ENCODE results near the gene GABRB3. TPM values are rescaled to one million over a fixed set of nuclear protein-coding genes. Genes with fewer than 3 reads are reported as not detected.

The GABRB3 gene
- polyA plus RNA-seq, 1 donor, result 5.1 TPM

- DNase-seq, result no peak
- no peak overlapping the region for H3K27ac ChIP-seq (ENCODE audit: low read length)
- no peaks in the 10 kb centered on the region for H3K27me3 ChIP-seq (ENCODE audit: control insufficient read depth, insufficient read depth, low read length)
- H3K4me3 ChIP-seq (ENCODE audit: low read length), result no peak overlapping the region
- WGBS (ENCODE audit: insufficient coverage, low lambda C conversion rate), result no CpG with 5 or more reads among the region's 3 CpGs
- H3K4me1 ChIP-seq (ENCODE audit: control insufficient read depth, insufficient read depth, low read length), result no peaks in the 10 kb centered on the region
- H3K9me3 ChIP-seq (ENCODE audit: control insufficient read depth, low read depth, low read length), result no peaks in the 10 kb centered on the region
- H3K36me3 ChIP-seq (ENCODE audit: control insufficient read depth, insufficient read depth, low read length), result no peaks in the 10 kb centered on the region
Observed at GRCh38 chr15:26661107-26661506, 111.8 kb downstream of the GABRB3 start.

DNA sequence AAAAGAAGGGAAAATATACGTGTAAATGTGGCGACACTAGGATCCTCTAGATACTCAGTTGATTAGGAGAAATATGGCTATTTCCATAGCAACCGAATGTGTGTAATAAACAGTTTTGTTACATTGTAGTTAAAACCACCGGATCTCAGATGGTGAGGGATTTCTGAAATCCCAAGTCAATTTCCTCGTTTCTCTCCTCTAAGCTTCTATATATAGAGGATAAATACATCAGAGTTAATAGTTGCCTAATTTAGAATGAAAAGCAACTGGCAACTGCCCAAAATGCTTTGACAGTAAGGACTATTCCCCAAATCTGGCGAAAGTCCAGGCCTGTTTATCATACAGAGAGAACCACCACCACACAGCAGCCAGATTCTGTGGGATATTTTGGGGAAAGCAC lies 112.6 kb downstream of the GABRB3 start:
- no peak overlapping the region for H3K4me3 ChIP-seq (ENCODE audit: low read length)
- 100% methylated on average over 1 of the region's 6 CpGs for WGBS (ENCODE audit: insufficient coverage, low lambda C conversion rate)
- no peak for DNase-seq
- H3K27me3 ChIP-seq (ENCODE audit: control insufficient read depth, insufficient read depth, low read length), result no peaks in the 10 kb centered on the region
- H3K9me3 ChIP-seq (ENCODE audit: control insufficient read depth, low read depth, low read length), result no peaks in the 10 kb centered on the region
- H3K4me1 ChIP-seq (ENCODE audit: control insufficient read depth, insufficient read depth, low read length), result no peaks in the 10 kb centered on the region
- H3K27ac ChIP-seq (ENCODE audit: low read length), result no peak overlapping the region
- H3K36me3 ChIP-seq (ENCODE audit: control insufficient read depth, insufficient read depth, low read length), result no peaks in the 10 kb centered on the region

DNA sequence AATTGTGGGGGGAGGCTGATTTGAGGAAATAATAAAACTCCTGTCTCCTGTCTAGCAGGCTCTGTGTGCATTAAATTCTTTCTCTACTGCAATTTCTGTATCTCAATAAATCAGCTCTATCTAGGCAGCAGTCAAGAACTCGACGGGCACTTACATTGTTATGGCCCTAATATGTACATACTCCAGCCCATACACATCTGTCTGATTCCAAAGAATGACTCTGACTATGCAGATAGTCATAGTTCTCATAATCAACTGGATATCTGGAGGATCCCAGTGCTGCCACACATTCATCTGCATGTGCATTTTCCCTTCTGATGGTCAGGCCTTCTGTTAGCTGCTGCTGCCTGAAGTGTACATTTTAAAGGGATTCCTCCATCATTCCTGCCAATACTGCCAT lies 114.6 kb downstream of the GABRB3 start:
- Histone ChIP-seq H3K4me3 (ENCODE audit: low read length) (no peak overlapping the region), H3K27ac (ENCODE audit: low read length) (no peak overlapping the region), H3K36me3 (ENCODE audit: control insufficient read depth, insufficient read depth, low read length) (no peaks in the 10 kb centered on the region), H3K4me1 (ENCODE audit: control insufficient read depth, insufficient read depth, low read length) (no peaks in the 10 kb centered on the region), H3K9me3 (ENCODE audit: control insufficient read depth, low read depth, low read length) (no peaks in the 10 kb centered on the region), H3K27me3 (ENCODE audit: control insufficient read depth, insufficient read depth, low read length) (no peaks in the 10 kb centered on the region)
- DNase-seq, result no peak
- WGBS (ENCODE audit: insufficient coverage, low lambda C conversion rate), result no CpG with 5 or more reads among the region's 2 CpGs

GRCh38 chr15:26656080-26656479 lies 116.8 kb downstream of the GABRB3 start:
- Histone ChIP-seq H3K36me3 (ENCODE audit: control insufficient read depth, insufficient read depth, low read length) (no peaks in the 10 kb centered on the region), H3K9me3 (ENCODE audit: control insufficient read depth, low read depth, low read length) (no peaks in the 10 kb centered on the region), H3K4me3 (ENCODE audit: low read length) (no peak overlapping the region), H3K27me3 (ENCODE audit: control insufficient read depth, insufficient read depth, low read length) (no peaks in the 10 kb centered on the region), H3K4me1 (ENCODE audit: control insufficient read depth, insufficient read depth, low read length) (no peaks in the 10 kb centered on the region), H3K27ac (ENCODE audit: low read length) (no peak overlapping the region)
- DNase-seq, result no peak
- no CpG with 5 or more reads among the region's 6 CpGs for WGBS (ENCODE audit: insufficient coverage, low lambda C conversion rate)

- no peaks in the 10 kb centered on the region for H3K9me3 ChIP-seq (ENCODE audit: control insufficient read depth, low read depth, low read length)
- no peaks in the 10 kb centered on the region for H3K36me3 ChIP-seq (ENCODE audit: control insufficient read depth, insufficient read depth, low read length)
- H3K4me3 ChIP-seq (ENCODE audit: low read length), result no peak overlapping the region
- no peaks in the 10 kb centered on the region for H3K27me3 ChIP-seq (ENCODE audit: control insufficient read depth, insufficient read depth, low read length)
- no CpG with 5 or more reads among the region's 1 CpG for WGBS (ENCODE audit: insufficient coverage, low lambda C conversion rate)
- DNase-seq, result no peak
- H3K4me1 ChIP-seq (ENCODE audit: control insufficient read depth, insufficient read depth, low read length), result no peaks in the 10 kb centered on the region
- no peak overlapping the region for H3K27ac ChIP-seq (ENCODE audit: low read length)
Observed at GRCh38 chr15:26651909-26652308, 121.0 kb downstream of the GABRB3 start.

DNA sequence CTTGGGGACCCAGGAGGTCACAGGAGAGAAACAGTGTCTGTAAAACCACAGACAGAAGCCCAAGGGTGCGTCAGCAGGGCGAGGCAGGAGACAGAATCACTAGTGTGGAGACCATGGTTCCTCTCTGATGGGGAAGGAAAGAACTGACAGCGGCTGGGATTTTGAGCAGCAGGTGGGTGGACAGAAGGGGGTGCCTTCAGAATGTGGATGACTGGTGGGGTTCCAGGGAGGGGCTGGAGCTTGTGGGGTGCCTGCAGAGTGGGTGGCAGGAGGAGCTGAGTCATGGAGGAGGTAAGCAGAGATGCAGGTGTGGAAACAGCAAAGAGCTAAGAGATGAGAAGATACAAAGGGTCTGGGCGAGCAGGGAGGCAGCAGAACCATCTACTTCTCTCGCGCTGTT lies 124.2 kb downstream of the GABRB3 start:
- H3K27ac ChIP-seq (ENCODE audit: low read length), result no peak overlapping the region
- no peak overlapping the region for H3K4me3 ChIP-seq (ENCODE audit: low read length)
- no peaks in the 10 kb centered on the region for H3K9me3 ChIP-seq (ENCODE audit: control insufficient read depth, low read depth, low read length)
- WGBS (ENCODE audit: insufficient coverage, low lambda C conversion rate), result no CpG with 5 or more reads among the region's 6 CpGs
- no peaks in the 10 kb centered on the region for H3K4me1 ChIP-seq (ENCODE audit: control insufficient read depth, insufficient read depth, low read length)
- H3K36me3 ChIP-seq (ENCODE audit: control insufficient read depth, insufficient read depth, low read length), result no peaks in the 10 kb centered on the region
- H3K27me3 ChIP-seq (ENCODE audit: control insufficient read depth, insufficient read depth, low read length), result no peaks in the 10 kb centered on the region
- DNase-seq, result no peak

DNA sequence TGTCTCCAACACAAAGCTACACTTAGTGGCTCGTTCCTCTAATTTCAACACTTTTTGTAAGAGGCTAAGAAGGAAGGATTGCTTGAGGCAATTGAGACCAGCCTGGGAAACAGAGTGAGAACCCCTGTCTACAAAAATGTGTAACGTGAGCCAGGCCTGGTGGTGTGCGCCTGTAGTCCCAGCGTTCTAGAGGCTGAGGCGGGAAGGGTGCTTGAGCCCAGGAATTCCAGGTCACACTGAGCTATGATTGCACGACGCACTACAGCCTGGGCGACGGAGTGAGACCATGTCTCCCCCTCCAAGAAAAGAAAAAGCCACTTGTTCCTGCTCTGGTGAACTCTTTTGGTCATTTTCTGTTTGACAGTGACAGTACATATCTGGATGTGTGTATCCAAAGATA lies 127.9 kb downstream of the GABRB3 start:
- no peaks in the 10 kb centered on the region for H3K36me3 ChIP-seq (ENCODE audit: control insufficient read depth, insufficient read depth, low read length)
- no peaks in the 10 kb centered on the region for H3K9me3 ChIP-seq (ENCODE audit: control insufficient read depth, low read depth, low read length)
- no peaks in the 10 kb centered on the region for H3K27me3 ChIP-seq (ENCODE audit: control insufficient read depth, insufficient read depth, low read length)
- no peak for DNase-seq
- H3K27ac ChIP-seq (ENCODE audit: low read length), result no peak overlapping the region
- H3K4me3 ChIP-seq (ENCODE audit: low read length), result no peak overlapping the region
- WGBS (ENCODE audit: insufficient coverage, low lambda C conversion rate), result no CpG with 5 or more reads among the region's 9 CpGs
- no peaks in the 10 kb centered on the region for H3K4me1 ChIP-seq (ENCODE audit: control insufficient read depth, insufficient read depth, low read length)

DNA sequence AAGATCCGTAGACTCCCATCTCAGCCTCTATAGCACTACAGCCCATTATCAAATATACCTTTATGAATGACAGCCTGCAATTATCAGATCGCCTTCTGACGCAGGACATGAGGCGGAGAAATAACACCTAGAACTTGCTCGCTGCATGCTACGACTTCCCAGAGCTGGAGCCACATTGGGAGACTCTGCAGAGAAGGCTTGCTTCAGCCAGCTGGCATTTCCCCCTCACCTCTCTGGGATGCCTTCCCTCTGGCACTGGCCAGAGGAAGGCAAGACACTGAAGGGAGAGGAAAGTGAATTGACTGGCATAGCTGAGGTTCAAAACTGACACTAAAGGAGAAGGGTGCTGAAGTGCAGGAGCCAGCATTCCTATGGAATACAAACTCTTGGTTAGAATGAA lies 131.7 kb downstream of the GABRB3 start:
- Histone ChIP-seq H3K27me3 (ENCODE audit: control insufficient read depth, insufficient read depth, low read length) (no peaks in the 10 kb centered on the region), H3K27ac (ENCODE audit: low read length) (no peak overlapping the region), H3K36me3 (ENCODE audit: control insufficient read depth, insufficient read depth, low read length) (no peaks in the 10 kb centered on the region), H3K4me3 (ENCODE audit: low read length) (no peak overlapping the region), H3K9me3 (ENCODE audit: control insufficient read depth, low read depth, low read length) (no peaks in the 10 kb centered on the region), H3K4me1 (ENCODE audit: control insufficient read depth, insufficient read depth, low read length) (no peaks in the 10 kb centered on the region)
- DNase-seq, result no peak
- WGBS (ENCODE audit: insufficient coverage, low lambda C conversion rate), result 80% methylated on average over 4 of the region's 6 CpGs

DNA sequence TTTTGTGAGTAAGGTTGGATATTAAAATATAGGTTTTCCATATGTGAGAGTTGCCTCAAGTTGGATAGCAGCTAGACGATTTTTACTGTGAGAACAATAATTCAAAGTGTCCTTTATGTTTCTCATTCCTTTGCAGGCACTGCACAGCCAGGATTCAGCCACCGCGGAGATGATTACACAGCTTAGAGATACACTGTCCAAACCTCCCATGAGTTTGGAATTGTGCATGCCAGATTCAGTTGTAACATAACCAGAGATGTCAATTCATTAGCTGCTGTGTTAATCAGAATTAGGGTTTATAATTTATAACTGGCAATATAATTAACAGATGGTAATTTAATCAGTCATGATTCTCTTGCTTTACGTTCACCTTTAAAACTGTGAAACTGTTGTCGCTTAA lies 132.3 kb downstream of the GABRB3 start:
- Histone ChIP-seq H3K4me3 (ENCODE audit: low read length) (no peak overlapping the region), H3K36me3 (ENCODE audit: control insufficient read depth, insufficient read depth, low read length) (no peaks in the 10 kb centered on the region), H3K27ac (ENCODE audit: low read length) (no peak overlapping the region), H3K27me3 (ENCODE audit: control insufficient read depth, insufficient read depth, low read length) (no peaks in the 10 kb centered on the region), H3K4me1 (ENCODE audit: control insufficient read depth, insufficient read depth, low read length) (no peaks in the 10 kb centered on the region), H3K9me3 (ENCODE audit: control insufficient read depth, low read depth, low read length) (no peaks in the 10 kb centered on the region)
- no peak for DNase-seq
- 100% methylated on average over 2 of the region's 5 CpGs for WGBS (ENCODE audit: insufficient coverage, low lambda C conversion rate)

- WGBS (ENCODE audit: insufficient coverage, low lambda C conversion rate), result no CpG with 5 or more reads among the region's 9 CpGs
- no peak overlapping the region for H3K4me3 ChIP-seq (ENCODE audit: low read length)
Observed at GRCh38 chr15:26639966-26640365, 132.9 kb downstream of the GABRB3 start.

DNA sequence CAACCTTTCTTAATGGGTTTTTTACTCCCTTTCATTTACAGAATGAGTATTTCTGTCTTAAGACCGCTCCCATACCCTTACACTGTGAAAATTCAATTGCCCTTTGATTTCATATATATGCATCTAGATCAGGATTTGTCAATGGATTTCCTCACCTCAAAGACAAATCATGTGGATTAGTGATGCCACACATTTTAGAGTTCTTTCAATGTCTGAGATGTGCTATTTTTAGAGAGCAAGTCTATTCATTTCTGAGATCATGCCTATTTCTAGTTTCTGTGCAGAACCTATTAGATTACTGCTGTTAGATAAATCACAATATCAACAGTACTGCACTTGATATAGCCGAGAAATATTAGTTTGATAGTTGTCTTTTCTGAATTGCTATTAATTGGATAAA lies 137.3 kb downstream of the GABRB3 start:
- no peak overlapping the region for H3K27ac ChIP-seq (ENCODE audit: low read length)
- no peaks in the 10 kb centered on the region for H3K4me1 ChIP-seq (ENCODE audit: control insufficient read depth, insufficient read depth, low read length)
- no peaks in the 10 kb centered on the region for H3K27me3 ChIP-seq (ENCODE audit: control insufficient read depth, insufficient read depth, low read length)
- no peaks in the 10 kb centered on the region for H3K9me3 ChIP-seq (ENCODE audit: control insufficient read depth, low read depth, low read length)
- H3K4me3 ChIP-seq (ENCODE audit: low read length), result no peak overlapping the region
- no peaks in the 10 kb centered on the region for H3K36me3 ChIP-seq (ENCODE audit: control insufficient read depth, insufficient read depth, low read length)
- no peak for DNase-seq
- 100% methylated on average over 1 of the region's 2 CpGs for WGBS (ENCODE audit: insufficient coverage, low lambda C conversion rate)

More at GRCh38 chr15:26639966-26640365, 132.9 kb downstream of the GABRB3 start:
- H3K9me3 ChIP-seq (ENCODE audit: control insufficient read depth, low read depth, low read length), result no peaks in the 10 kb centered on the region
- no peak overlapping the region for H3K27ac ChIP-seq (ENCODE audit: low read length)
- no peaks in the 10 kb centered on the region for H3K36me3 ChIP-seq (ENCODE audit: control insufficient read depth, insufficient read depth, low read length)
- no peaks in the 10 kb centered on the region for H3K4me1 ChIP-seq (ENCODE audit: control insufficient read depth, insufficient read depth, low read length)
- no peak for DNase-seq
- H3K27me3 ChIP-seq (ENCODE audit: control insufficient read depth, insufficient read depth, low read length), result no peaks in the 10 kb centered on the region
